ENCODE results near the gene B3GNT7.
"Not testable (repeated sequence)": the region's sequence is repeated elsewhere in the genome, so short reads cannot be mapped to it uniquely, and the experiment has no call there.

The B3GNT7 gene

GRCh38 chr2:231386446-231386845 lies 9.1 kb upstream of the B3GNT7 start:
- DNase-seq: no peak

- no peak for DNase-seq
Measured at GRCh38 chr2:231387904-231388724, 7.4 kb upstream of the B3GNT7 start.

- no peak for DNase-seq
Measured at GRCh38 chr2:231388725-231389346, 6.7 kb upstream of the B3GNT7 start.

GRCh38 chr2:231390667-231391066 lies 4.8 kb upstream of the B3GNT7 start:
- DNase-seq: no peak

GRCh38 chr2:231391981-231392380 lies 3.5 kb upstream of the B3GNT7 start:
- DNase-seq: no peak

- no peak for DNase-seq
Measured at GRCh38 chr2:231392431-231393148, 2.9 kb upstream of the B3GNT7 start.

GRCh38 chr2:231393149-231394131 lies 2.1 kb upstream of the B3GNT7 start:
- DNase-seq: no peak

GRCh38 chr2:231394211-231395141 lies 1.0 kb upstream of the B3GNT7 start:
- DNase-seq: no peak

GRCh38 chr2:231396058-231396821 lies 730 bp downstream of the B3GNT7 start:
- DNase-seq: no peak

- DNase-seq: no peak
Measured at GRCh38 chr2:231397011-231397927, 1.8 kb downstream of the B3GNT7 start.

- DNase-seq: no peak
Measured at GRCh38 chr2:231397928-231398294, 2.4 kb downstream of the B3GNT7 start.

- no peak for DNase-seq
Measured at GRCh38 chr2:231398585-231398984, 3.1 kb downstream of the B3GNT7 start.

GRCh38 chr2:231399046-231399852 lies 3.7 kb downstream of the B3GNT7 start:
- no peak for DNase-seq

- DNase-seq: no peak
Measured at GRCh38 chr2:231399853-231400680, 4.6 kb downstream of the B3GNT7 start.

- not testable (repeated sequence) for DNase-seq
Measured at GRCh38 chr2:231400681-231401080, 5.2 kb downstream of the B3GNT7 start.

- not testable (repeated sequence) for DNase-seq
Measured at GRCh38 chr2:231401101-231401500, 5.6 kb downstream of the B3GNT7 start.

- not testable (repeated sequence) for DNase-seq
Measured at GRCh38 chr2:231403421-231404182, 8.1 kb downstream of the B3GNT7 start.
